Midbrain (tissue), 1 donor: ENCODE results near the gene HACL1.

ENCODE experiments used
- DNase-seq: peaks from one replicate; lab custom pipeline; 2025; lab: John Stamatoyannopoulos, UW

HACL1 gene

GRCh38 chr3:15601399-15602145 lies at the start of gene HACL1, which contains the start of gene BTD:
Gene HACL1, minus strand, starts transcription at chr3:15601569. Its CDS starts 106 bp downstream, at chr3:15601463.
Gene BTD, plus strand, starts transcription at chr3:15601745. Its CDS starts 33,695 bp downstream, at chr3:15635440.
- no peak for DNase-seq

GRCh38 chr3:15649858-15650257 lies 48.5 kb upstream of the HACL1 start:
- DNase-seq: no peak

- no peak for DNase-seq
These were observed 48.0 kb upstream of the HACL1 start for GRCh38 chr3:15649341-15649740.

- DNase-seq: no peak
These were observed 46.3 kb upstream of the HACL1 start for GRCh38 chr3:15647611-15648167.

- DNase-seq: no peak
These were observed 45.6 kb upstream of the HACL1 start for GRCh38 chr3:15646851-15647511.

GRCh38 chr3:15645740-15646501 lies 44.6 kb upstream of the HACL1 start:
- no peak for DNase-seq

- DNase-seq: no peak
These were observed 43.9 kb upstream of the HACL1 start for GRCh38 chr3:15645246-15645645.

GRCh38 chr3:15638891-15639262 lies 37.5 kb upstream of the HACL1 start:
- DNase-seq: no peak

- no peak for DNase-seq
These were observed 37.0 kb upstream of the HACL1 start for GRCh38 chr3:15638193-15638890.

GRCh38 chr3:15637131-15637951 lies 36.0 kb upstream of the HACL1 start:
- DNase-seq: no peak

GRCh38 chr3:15636028-15636709 lies 34.8 kb upstream of the HACL1 start:
- no peak for DNase-seq

GRCh38 chr3:15635121-15635661 lies 33.8 kb upstream of the HACL1 start:
- peak; percentile 58 for DNase-seq

GRCh38 chr3:15634671-15635070 lies 33.3 kb upstream of the HACL1 start:
- no peak for DNase-seq

GRCh38 chr3:15633766-15634598 lies 32.6 kb upstream of the HACL1 start:
- DNase-seq: peak; percentile 58

GRCh38 chr3:15633159-15633558 lies 31.8 kb upstream of the HACL1 start:
- DNase-seq: no peak

GRCh38 chr3:15632212-15632580 lies 30.8 kb upstream of the HACL1 start:
- no peak for DNase-seq

GRCh38 chr3:15631426-15632211 lies 30.2 kb upstream of the HACL1 start:
- DNase-seq: no peak

GRCh38 chr3:15630646-15631350 lies 29.4 kb upstream of the HACL1 start:
- peak; percentile 51 for DNase-seq
